HL-60 (cell line): ENCODE measurements around the gene CRYBA4.

ENCODE experiments used
- DNase-seq, 2 experiments: peaks; one replicate each; pipeline ENCODE4 v3.0.0-alpha.2; 2010 to 2020; ENCODE audit warnings: low read depth in 1 of 2, low spot score in 1 of 2
- H3K27ac ChIP-seq: fragments of 250-450 bp; sonication (Bioruptor Pico); replicated peaks from 2 replicates; pipeline ENCODE4 v1.5.1; 2020; ENCODE audit warnings: mild to moderate bottlenecking, moderate library complexity
- H3K27me3 ChIP-seq: fragments of 250-450 bp; sonication (Bioruptor Pico); 2 replicates; pipeline ENCODE4 v1.5.1; 2021; ENCODE audit warnings: mild to moderate bottlenecking, moderate library complexity; ENCODE audit not compliant: insufficient read depth, poor library complexity, severe bottlenecking
- H3K4me3 ChIP-seq: replicated peaks from 2 replicates; pipeline ENCODE4 v1.5.1; 2011; ENCODE audit warnings: mild to moderate bottlenecking, control low read depth, low read length; ENCODE audit not compliant: insufficient read depth
- GABPA ChIP-seq: IDR thresholded peaks from 2 replicates; pipeline ENCODE4 v1.6.1; 2012; ENCODE audit warnings: low read depth
- POLR2AphosphoS5 ChIP-seq: IDR thresholded peaks from 2 replicates; pipeline ENCODE4 v1.6.1; 2012; ENCODE audit warnings: low read depth
- SPI1 ChIP-seq: IDR thresholded peaks from 2 replicates; pipeline ENCODE4 v1.6.1; 2012; ENCODE audit warnings: low read depth, mild to moderate bottlenecking, borderline replicate concordance
- TF ChIP-seq, protein P1 (sequence below): IDR thresholded peaks from one replicate; pipeline ENCODE4 v1.5.1; 2011; ENCODE audit warnings: low read length, control low read depth, inconsistent platforms; ENCODE audit not compliant: insufficient read depth
- TF ChIP-seq, protein P2 (sequence below): IDR thresholded peaks from 2 replicates; pipeline ENCODE4 v1.6.1; 2012; ENCODE audit warnings: low read depth; ENCODE audit not compliant: insufficient replicate concordance

Gene CRYBA4

GRCh38 chr22:26660961-26661578 is 39.3 kb downstream of the CRYBA4 start:
- DNase-seq: no peak
- TF ChIP-seq, protein P1, sequence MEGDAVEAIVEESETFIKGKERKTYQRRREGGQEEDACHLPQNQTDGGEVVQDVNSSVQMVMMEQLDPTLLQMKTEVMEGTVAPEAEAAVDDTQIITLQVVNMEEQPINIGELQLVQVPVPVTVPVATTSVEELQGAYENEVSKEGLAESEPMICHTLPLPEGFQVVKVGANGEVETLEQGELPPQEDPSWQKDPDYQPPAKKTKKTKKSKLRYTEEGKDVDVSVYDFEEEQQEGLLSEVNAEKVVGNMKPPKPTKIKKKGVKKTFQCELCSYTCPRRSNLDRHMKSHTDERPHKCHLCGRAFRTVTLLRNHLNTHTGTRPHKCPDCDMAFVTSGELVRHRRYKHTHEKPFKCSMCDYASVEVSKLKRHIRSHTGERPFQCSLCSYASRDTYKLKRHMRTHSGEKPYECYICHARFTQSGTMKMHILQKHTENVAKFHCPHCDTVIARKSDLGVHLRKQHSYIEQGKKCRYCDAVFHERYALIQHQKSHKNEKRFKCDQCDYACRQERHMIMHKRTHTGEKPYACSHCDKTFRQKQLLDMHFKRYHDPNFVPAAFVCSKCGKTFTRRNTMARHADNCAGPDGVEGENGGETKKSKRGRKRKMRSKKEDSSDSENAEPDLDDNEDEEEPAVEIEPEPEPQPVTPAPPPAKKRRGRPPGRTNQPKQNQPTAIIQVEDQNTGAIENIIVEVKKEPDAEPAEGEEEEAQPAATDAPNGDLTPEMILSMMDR: no peak
- TF ChIP-seq, protein P2, sequence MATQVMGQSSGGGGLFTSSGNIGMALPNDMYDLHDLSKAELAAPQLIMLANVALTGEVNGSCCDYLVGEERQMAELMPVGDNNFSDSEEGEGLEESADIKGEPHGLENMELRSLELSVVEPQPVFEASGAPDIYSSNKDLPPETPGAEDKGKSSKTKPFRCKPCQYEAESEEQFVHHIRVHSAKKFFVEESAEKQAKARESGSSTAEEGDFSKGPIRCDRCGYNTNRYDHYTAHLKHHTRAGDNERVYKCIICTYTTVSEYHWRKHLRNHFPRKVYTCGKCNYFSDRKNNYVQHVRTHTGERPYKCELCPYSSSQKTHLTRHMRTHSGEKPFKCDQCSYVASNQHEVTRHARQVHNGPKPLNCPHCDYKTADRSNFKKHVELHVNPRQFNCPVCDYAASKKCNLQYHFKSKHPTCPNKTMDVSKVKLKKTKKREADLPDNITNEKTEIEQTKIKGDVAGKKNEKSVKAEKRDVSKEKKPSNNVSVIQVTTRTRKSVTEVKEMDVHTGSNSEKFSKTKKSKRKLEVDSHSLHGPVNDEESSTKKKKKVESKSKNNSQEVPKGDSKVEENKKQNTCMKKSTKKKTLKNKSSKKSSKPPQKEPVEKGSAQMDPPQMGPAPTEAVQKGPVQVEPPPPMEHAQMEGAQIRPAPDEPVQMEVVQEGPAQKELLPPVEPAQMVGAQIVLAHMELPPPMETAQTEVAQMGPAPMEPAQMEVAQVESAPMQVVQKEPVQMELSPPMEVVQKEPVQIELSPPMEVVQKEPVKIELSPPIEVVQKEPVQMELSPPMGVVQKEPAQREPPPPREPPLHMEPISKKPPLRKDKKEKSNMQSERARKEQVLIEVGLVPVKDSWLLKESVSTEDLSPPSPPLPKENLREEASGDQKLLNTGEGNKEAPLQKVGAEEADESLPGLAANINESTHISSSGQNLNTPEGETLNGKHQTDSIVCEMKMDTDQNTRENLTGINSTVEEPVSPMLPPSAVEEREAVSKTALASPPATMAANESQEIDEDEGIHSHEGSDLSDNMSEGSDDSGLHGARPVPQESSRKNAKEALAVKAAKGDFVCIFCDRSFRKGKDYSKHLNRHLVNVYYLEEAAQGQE: no peak
- TF ChIP-seq POLR2AphosphoS5 (no peak), SPI1 (no peak), GABPA (no peak)
- H3K4me3 ChIP-seq: no peak overlapping the region
- peak overlapping the region; percentile 16; the same call in 1 of the 2 replicates for H3K27ac ChIP-seq
- peaks cover 13% of the 10 kb centered on the region for H3K27me3 ChIP-seq

- Histone ChIP-seq H3K27ac (no peak overlapping the region), H3K4me3 (no peak overlapping the region), H3K27me3 (peaks cover 8% of the 10 kb centered on the region)
- no peak for TF ChIP-seq GABPA
- TF ChIP-seq, protein P1: no peak
- TF ChIP-seq, protein P2: no peak
- TF ChIP-seq SPI1: no peak
- TF ChIP-seq POLR2AphosphoS5: no peak
- DNase-seq: no peak
These were observed 40.4 kb downstream of the CRYBA4 start for GRCh38 chr22:26662160-26662559.

DNA sequence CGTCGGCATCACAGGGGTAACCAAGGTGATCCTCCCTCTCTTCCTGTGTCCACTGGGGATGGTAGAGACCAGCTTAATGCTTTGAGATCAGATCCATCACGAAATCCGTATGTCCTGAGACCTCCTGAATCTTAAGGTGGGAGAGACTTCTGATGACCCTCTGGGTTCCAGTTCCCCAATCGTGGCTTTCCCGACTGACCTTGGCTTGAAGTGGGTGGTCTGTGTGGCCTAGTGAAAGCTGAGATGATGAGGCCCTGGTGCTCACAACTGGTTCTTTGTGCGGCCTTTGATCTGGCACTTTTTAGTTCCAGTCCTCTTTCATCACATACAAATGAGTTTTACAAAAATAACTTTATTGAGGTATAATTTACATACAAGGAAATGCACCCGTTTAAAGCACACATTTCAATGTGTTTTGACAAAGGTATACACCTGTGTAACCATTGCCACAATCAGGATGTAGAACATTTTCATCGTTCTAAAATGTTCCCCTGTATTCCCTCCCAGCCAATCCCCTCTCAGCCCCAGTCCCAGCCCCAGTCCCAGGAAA is 41.7 kb downstream of the CRYBA4 start:
- Histone ChIP-seq H3K27me3 (no peaks in the 10 kb centered on the region), H3K4me3 (no peak overlapping the region), H3K27ac (no peak overlapping the region)
- DNase-seq: no peak
- TF ChIP-seq GABPA: no peak
- TF ChIP-seq SPI1: no peak
- TF ChIP-seq POLR2AphosphoS5: no peak

- no peak for DNase-seq
- TF ChIP-seq, protein P2: no peak
- TF ChIP-seq GABPA (no peak), SPI1 (no peak), POLR2AphosphoS5 (no peak)
- TF ChIP-seq, protein P1: no peak
- no peaks in the 10 kb centered on the region for H3K27me3 ChIP-seq
- no peak overlapping the region for H3K27ac ChIP-seq
- H3K4me3 ChIP-seq: no peak overlapping the region
These were observed 44.1 kb downstream of the CRYBA4 start for GRCh38 chr22:26665813-26666231.
